HG03139 (cell line): ENCODE data around the gene SCLY.

Experiments
- ATAC-seq: cut with Tn5 transposase; IDR thresholded peaks from one replicate; pipeline ENCODE4 v1.9.1; 2021; ENCODE audit not compliant: unreplicated experiment

The SCLY gene

DNA sequence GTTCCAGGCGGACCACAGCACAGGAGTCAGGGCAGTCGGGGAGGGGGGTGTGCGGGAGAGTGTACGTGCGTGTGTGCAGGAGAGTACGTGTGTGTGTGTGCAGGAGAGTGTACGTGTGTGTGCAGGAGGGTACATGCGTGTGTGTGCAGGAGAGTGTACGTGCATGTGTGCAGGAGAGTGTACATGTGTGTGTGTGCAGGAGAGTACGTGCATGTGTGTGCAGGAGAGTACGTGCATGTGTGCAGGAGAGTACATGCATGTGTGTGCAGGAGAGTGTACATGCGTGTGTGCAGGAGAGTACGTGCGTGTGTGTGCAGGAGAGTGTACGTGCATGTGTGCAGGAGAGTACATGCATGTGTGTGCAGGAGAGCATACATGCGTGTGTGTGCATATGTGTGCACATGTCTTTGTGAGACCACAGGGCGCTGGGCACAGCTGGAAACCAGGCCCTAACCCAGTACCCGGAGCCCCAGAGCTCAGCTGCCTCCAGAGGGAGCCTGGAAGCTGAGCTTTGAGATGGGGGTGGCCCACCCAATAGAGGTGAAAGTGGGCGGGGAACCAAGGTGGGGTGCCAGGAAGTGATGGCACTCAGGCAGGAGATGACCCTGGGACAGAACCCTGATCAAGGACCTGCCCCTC lies 63.8 kb downstream of the SCLY start:
- no peak for ATAC-seq

DNA sequence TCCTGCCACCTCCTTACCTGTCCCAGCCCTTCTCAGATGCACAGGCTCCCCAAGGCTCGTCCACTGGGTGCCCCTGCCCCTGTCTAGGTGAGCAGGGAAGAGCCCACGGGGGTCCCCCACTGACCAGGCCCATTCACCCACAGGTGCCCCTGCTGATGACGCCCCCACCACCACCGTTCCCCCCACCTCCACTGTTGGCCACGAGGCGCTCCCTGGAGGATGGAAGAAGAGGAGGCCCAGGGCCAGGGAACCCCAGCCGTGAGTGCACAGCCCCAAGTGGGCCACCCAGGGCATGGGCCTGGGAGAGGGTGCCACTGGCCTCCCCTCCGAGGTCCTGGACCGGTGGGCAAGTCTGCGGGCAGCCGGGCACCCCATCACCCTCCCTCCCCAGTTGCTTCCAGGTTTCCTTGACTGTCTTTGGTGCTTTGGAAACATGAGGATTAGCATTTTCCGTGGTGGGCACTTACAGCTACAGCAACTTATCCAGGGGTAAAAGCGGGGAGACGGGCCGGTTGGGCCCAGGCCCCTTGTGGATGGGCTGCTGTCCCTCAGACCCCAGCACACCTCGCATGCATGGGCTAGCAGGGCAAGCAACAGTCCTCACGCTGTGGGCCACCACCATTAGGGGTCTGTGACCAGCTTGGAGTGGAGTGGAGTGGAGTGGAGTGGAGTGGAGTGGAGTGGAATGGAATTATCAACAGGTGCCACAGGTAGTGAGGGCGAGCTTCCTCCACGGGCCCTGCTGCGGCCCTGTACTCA lies 64.5 kb downstream of the SCLY start:
- no peak for ATAC-seq

GRCh38 chr2:238126338-238126737 lies 65.5 kb downstream of the SCLY start:
- ATAC-seq, result no peak

DNA sequence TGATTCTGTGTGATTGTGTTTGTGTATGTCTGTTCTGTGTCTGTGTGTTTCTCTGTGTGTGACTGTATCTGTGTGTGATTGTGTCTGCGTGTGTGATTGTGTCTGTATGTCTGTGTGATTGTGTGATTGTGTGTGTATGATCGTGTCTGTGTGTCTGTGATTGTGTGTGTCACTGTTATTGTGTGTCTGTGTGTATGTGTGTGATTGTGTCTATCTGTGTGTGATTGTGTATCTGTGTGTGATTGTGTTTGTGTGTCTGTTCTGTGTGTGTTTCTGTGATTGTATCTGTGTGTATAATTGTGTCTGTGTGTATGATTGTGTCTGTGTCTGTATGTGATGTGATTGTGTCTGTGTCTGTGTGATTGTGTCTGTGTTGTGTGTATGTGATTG lies 66.0 kb downstream of the SCLY start:
- no peak for ATAC-seq

DNA sequence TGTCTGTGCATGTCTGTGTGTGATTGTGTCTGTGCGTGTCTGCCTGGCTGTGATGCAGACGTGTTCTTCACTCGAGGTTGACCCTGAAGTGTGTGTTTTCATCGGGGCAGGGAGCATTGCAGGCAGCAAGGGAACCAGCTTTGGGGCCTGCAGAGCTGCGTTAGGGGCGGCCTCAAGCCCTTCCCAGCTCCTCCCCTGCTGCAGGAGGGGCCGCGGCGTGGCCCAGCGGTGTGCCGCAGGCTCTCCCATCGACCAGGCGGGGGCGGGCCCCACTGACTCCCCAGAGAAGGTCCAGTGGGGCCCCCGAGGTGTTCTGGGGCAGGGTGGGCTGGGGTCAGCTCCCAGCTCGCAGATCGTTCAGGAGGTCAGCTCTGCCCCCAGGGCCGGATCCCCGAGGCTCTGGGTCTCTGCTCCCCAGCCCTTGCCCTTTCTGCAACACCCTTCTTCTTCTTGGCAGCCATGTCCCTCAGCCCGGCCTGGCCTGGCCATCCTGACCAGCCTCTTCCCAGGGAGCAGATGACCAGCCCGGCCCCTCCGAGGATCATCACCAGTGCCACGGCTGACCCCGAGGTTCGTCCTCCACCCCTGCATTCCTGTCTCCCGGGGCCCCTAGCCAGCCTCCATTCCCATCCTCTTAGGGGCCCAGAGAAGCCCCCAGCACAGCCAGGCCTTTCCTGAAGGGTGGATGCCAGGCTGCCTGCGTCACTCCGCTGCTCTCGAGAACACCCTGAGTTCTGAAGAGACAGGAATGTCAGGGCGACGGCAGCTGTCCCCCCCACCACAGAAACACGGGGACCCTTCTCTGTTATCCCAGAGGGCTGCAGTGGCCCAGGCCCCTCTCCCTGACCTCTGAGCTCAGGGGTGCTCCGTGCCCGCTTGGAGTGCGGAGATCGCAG lies 66.6 kb downstream of the SCLY start:
- no peak for ATAC-seq

DNA sequence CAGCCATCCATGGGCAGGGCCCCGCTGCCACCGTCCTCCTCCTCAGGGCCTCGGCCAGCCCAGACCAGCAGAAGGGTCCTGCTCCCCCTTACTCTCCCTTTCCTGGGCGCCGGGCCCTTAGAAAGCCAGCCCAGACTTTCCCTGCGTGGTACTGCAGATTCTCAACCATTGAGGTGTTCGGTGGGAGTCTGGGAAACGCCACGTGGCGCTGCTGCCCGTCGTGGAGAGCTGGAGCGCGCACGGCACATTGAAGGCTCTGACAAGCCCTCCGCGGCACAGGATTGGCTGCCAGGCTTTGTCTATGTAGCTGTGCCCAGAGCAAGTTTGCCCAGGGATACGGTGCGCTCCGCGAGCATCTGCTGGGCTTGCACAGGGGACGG lies 67.2 kb downstream of the SCLY start:
- ATAC-seq, result no peak

- no peak for ATAC-seq
These were observed 67.8 kb downstream of the SCLY start for GRCh38 chr2:238128534-238129001.

DNA sequence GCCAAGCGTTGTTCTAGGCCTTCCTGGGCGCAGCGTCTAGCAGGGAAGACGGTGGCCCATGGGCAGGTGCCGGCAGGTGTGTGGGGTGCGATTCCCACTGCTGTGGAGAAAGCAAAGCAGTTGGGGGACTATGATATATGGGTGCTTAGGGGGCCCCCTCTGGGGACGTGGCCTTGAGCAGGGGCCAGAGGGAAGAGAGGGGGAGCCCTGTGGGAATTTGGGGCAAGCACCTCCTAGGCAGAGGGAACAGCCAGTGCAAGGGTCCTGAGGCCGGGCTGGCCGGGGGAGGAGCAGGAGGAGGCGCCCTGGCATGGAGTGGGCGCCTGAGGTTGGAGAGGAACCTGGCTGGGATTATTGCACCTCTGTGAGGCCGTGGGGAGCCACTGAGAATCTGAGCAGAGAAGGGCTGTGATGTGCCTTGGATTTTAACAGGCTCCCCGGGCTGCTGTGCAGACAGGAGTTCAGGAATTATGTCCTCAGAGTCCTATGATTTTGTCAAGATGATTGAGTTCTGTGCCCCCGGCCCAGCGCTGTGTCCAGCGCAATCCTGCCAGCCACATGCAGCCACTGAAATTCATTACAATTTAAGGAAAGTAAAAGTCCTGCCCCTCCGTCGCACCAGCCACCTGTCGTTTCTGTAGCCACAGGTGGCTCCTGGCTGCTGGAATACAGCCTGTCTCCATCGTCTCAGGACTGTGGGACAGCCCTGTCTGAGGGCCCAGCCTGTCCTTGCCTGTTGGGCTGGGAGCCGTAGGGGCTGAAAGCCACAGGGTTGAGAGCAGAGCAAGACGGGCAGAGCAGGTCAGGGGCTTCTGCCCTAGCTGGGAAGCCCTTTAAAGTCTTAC lies 68.6 kb downstream of the SCLY start:
- no peak for ATAC-seq

DNA sequence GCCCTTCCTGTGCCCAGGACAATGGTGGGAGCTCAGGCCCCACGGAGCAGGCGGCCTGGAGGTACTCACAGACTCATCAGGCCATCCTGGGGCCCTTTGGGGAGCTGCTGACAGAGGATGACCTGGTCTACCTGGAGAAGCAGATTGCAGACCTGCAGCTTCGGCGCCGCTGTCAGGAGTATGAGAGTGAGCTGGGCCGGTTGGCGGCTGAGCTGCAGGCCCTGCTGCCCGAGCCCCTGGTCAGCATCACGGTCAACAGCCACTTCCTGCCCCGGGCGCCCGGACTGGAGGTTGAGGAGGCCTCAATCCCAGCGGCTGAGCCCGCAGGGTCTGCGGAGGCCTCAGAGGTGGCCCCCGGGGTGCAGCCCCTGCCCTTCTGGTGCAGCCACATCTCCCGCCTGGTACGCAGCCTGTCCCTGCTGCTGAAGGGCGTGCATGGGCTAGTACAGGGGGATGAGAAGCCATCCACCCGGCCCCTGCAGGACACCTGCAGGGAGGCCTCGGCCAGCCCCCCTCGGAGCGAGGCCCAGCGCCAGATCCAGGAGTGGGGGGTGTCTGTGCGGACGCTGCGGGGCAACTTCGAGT lies 69.4 kb downstream of the SCLY start:
- ATAC-seq, result no peak

DNA sequence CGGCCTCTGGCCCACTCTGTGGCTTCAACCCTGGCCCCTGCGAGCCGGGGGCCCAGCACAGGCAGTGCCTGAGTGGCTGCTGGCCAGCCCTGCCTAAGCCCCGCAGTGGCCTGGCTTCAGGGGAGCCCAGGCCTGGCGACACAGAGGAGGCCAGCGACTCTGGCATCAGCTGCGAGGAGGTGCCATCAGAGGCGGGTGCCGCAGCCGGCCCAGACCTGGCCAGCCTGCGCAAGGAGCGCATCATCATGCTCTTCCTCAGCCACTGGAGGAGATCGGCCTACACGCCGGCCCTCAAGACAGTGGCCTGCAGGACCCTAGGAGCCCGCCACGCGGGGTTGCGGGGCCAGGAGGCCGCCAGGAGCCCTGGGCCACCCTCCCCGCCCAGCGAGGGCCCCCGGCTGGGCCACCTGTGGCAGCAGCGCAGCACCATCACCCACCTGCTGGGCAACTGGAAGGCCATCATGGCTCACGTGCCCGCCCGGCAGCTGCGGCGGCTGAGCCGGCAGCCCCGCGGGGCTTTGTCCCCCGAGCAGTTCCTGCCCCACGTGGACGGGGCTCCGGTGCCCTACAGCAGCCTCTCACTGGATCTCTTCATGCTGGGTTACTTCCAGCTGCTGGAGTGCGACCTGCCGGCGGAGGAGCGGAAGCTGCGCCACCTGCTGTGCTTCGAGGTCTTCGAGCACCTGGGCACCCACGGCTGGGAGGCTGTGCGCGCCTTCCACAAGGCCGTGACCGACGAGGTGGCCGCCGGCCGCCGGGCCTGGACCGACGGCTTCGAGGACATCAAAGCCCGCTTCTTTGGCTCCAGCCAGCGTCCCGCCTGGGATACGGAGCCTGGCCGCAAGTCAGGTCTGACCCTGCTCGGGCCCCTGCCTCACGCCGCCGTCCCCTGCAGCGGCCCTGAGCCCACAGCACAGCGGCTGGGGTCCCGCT lies 70.2 kb downstream of the SCLY start:
- ATAC-seq, result no peak

GRCh38 chr2:238131761-238132462 lies 71.1 kb downstream of the SCLY start:
- ATAC-seq, result no peak

DNA sequence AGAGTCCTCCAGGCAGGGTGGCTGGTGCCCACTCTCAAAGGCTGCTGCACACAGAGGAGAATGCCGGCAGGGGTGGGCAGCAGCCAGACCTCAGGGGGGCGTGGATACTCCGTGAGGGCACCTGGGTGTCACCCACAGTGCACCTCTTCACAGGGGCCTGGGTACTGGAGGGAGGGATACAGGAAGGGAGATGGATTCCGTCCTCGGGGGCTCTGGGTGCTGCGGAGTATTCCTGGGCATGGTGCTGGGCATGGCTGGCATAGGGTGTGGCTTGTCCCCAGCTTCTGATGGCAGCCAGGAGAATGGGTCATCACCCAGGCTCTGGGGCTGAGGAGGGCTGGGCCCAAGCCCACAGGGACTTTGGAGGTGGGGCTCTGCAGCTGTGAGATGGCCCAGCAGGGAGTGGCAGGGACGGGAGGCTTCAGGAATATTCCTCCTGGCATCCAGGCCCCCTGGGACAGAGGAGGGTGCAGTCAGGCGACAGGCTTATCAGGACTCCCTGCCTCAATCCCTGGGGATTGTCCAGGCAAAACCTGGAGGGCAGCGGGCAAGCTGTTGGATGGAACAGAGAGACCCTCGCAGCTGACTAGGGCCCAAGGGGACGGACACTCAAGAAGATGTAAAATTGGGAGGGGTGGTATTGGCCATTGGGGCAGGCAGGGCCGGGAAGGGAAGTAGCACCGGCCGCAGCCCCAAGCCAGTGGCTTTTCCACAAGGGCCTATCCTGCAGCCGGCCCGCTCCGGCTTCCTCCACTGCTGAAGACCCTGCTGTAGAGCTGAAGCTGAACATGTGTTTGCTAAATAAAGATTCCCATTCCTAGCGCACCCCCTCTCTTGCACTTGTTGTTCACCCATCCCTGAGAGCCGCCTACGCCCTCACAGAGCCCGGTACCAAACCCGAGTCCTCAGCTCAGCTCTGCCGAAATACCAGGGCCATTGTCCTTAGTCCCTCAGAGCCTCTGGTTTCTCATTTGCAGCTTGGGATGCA lies 72.0 kb downstream of the SCLY start:
- no peak for ATAC-seq

GRCh38 chr2:238133499-238134392 lies 72.9 kb downstream of the SCLY start:
- ATAC-seq, result no peak

- ATAC-seq, result no peak
These were observed 73.6 kb downstream of the SCLY start for GRCh38 chr2:238134393-238134785.

DNA sequence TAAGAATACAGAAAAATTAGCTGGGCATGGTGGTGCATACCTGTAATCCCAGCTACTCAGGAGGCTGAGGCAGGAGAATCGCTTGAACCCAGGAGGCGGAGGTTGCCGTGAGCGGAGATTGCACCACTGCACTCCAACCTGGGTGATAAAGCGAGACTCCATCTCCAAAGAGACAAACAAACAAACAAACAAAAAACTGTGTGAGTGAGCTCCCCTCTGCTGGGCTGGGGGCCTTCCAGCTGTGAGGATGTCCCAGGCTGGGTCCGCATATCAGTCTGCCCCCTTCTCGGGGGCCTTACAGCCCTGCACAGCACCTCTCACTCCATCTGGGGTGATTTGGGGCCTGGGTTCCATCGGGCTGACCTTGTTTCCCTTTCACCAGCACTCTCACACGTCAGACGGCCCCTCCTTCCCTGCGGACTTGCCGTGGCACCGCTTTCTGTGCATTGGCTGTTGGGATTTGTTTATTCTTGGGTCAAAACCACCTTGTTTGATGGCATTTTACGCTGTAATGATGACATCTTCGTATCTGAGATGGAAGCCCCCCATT lies 74.9 kb downstream of the SCLY start:
- ATAC-seq, result no peak

DNA sequence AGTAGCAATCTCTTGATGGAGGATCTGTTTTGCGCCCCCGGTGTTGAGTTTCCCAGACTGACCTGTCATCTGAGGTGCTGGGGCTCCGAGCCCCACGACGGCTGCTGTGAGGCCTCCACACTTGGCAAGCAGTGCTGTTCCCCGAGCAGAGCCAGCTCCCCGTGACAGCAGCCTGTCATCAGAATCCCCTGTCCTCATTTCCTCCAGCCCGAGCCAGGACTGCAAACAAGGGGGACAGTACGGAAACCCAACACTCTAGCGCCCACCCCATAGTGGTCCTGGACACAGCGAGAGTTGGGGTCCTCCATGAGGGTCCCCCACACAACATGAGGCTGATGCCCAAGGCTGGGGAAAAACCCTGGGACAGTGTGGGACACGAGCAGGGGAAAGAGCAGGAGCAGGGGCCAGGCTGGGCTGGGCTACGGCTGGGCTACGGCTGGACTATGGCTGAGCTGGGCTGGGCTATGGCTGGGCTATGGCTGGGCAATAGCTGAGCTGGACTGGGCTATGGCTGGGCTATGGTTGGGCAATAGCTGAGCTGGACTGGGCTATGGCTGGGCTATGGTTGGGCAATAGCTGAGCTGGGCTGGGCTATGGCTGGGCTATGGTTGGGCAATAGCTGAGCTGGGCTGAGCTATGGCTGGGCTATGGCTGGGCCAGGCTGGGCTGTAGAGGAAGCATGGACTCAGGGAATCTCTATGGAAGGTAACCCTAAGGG lies 76.2 kb downstream of the SCLY start:
- ATAC-seq, result no peak
